Vagina (tissue), 2 donors: ENCODE data around the gene COTL1. TPM values are rescaled to one million over a fixed set of nuclear protein-coding genes. Genes with fewer than 3 reads are reported as not detected.

Experiments
- DNase-seq, 2 donors: peaks; one replicate each; pipeline ENCODE4 v3.0.0-alpha.2; 2017; ENCODE audit errors: extremely low spot score in 2 of 2
- H3K27ac ChIP-seq: fragments of 200-600 bp; sonication (generic); one replicate; pipeline ENCODE4 v1.5.1; 2019
- H3K27me3 ChIP-seq: fragments of 200-600 bp; sonication (generic); one replicate; pipeline ENCODE4 v1.5.1; 2019
- H3K36me3 ChIP-seq, 2 donors: fragments of 200-600 bp; sonication (generic); one replicate each; pipeline ENCODE4 v1.5.1; 2017 to 2019
- H3K4me1 ChIP-seq: fragments of 200-600 bp; sonication (generic); one replicate; pipeline ENCODE4 v1.5.1; 2019
- H3K4me3 ChIP-seq, 2 donors: fragments of 200-600 bp; sonication (generic); 1 replicate in 1 of 2; 2 replicates in 1 of 2; pipeline ENCODE4 v1.5.1; 2016 to 2019
- H3K9me3 ChIP-seq: fragments of 200-600 bp; sonication (generic); one replicate; pipeline ENCODE4 v1.5.1; 2019
- POLR2A ChIP-seq, 2 donors: fragments of 450-650 bp; IDR thresholded peaks; one replicate each; pipeline ENCODE4 v1.6.1; 2017; ENCODE audit warnings: antibody characterized with exemption in 2 of 2, mild to moderate bottlenecking in 2 of 2, moderate library complexity in 2 of 2
- POLR2AphosphoS5 ChIP-seq, 2 donors: sonication (generic); formaldehyde crosslinking; IDR thresholded peaks; one replicate each; pipeline ENCODE4 v1.9.0; 2017; ENCODE audit warnings: antibody characterized with exemption in 2 of 2, mild to moderate bottlenecking in 2 of 2, low read depth in 1 of 2; ENCODE audit not compliant: insufficient read depth in 1 of 2
- intact Hi-C: fragments of 100-400 bp; cut with DNase I; formaldehyde crosslinking; loops from one replicate; pipeline ENCODE4 v1.15.1; 2023
- total RNA-seq: library from RNA; depleted of rRNA; stranded (reverse); fragments of >200 nt; gene quantifications from one replicate; pipeline ENCODE4 v1.2.3, GENCODE V29; 2016
- TF ChIP-seq, protein P1 (sequence below), 3 experiments: fragments of 450-650 bp in 2 of 3; fragments of 200-600 bp in 1 of 3; sonication (generic) in 1 of 3; IDR thresholded peaks; one replicate each; pipeline ENCODE4 v1.5.1; 2017 to 2019; ENCODE audit warnings: antibody characterized with exemption in 3 of 3, mild to moderate bottlenecking in 2 of 3, moderate library complexity in 2 of 3

COTL1 gene
- total RNA-seq, 1 donor from 2014 or later: 67.8 TPM

DNA sequence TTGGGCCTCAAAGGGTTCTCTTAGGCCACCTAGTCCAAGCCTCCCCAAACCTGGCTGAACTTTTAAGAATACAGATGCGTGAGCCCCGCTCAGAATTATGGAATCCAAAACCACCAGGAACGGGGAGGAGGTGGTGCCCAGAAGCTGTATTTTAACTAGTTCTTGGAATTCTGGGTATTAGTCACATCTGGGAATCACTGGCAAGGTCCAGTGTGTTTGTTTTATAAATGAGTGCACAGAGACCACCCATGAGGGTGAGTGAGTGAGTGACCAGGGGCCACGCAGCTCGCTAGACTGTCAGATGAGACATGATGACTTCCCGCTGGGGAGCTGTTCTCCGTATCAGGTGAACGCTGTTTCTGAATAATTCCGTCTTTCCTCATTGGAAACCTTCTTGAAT, 44.6 kb upstream of the COTL1 start:
- intact Hi-C loops: no loop called here
- H3K36me3 ChIP-seq: peaks cover under 1 to 82% of the 10 kb centered on the region in 2 donors
- no peak overlapping the region for H3K4me3 ChIP-seq
- peaks cover 15% of the 10 kb centered on the region for H3K4me1 ChIP-seq
- no peak for DNase-seq
- H3K27me3 ChIP-seq: no peaks in the 10 kb centered on the region
- H3K27ac ChIP-seq: no peak overlapping the region
- no peak for TF ChIP-seq POLR2AphosphoS5 (IDR thresholded peaks at IDR 0.05; ENCODE audit: insufficient read depth in 1 of 2, low read depth in 1 of 2)
- TF ChIP-seq POLR2A (IDR thresholded peaks at IDR 0.05): no peak
- TF ChIP-seq, protein P1, sequence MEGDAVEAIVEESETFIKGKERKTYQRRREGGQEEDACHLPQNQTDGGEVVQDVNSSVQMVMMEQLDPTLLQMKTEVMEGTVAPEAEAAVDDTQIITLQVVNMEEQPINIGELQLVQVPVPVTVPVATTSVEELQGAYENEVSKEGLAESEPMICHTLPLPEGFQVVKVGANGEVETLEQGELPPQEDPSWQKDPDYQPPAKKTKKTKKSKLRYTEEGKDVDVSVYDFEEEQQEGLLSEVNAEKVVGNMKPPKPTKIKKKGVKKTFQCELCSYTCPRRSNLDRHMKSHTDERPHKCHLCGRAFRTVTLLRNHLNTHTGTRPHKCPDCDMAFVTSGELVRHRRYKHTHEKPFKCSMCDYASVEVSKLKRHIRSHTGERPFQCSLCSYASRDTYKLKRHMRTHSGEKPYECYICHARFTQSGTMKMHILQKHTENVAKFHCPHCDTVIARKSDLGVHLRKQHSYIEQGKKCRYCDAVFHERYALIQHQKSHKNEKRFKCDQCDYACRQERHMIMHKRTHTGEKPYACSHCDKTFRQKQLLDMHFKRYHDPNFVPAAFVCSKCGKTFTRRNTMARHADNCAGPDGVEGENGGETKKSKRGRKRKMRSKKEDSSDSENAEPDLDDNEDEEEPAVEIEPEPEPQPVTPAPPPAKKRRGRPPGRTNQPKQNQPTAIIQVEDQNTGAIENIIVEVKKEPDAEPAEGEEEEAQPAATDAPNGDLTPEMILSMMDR (IDR thresholded peaks at IDR 0.05): no peak
- no peaks in the 10 kb centered on the region for H3K9me3 ChIP-seq

DNA sequence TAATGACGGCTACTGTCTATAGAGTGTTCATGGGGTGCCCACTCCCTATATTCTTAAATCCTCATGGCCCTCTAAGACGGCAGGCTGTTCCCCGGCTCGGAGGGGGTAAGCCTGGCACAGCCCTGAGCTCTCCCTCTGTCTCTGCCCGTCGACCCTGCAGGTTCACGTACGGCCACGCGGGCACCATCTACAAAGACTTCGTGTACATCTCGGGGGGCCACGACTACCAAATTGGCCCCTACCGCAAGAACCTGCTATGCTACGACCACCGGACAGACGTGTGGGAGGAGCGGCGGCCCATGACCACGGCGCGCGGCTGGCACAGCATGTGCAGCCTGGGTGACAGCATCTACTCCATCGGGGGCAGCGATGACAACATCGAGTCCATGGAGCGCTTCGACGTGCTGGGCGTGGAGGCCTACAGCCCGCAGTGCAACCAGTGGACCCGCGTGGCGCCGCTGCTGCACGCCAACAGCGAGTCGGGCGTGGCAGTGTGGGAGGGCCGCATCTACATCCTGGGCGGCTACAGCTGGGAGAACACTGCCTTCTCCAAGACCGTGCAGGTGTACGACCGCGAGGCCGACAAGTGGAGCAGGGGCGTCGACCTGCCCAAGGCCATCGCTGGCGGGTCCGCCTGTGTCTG, 43.7 kb upstream of the COTL1 start:
- Histone ChIP-seq H3K27ac (no peak overlapping the region), H3K27me3 (no peaks in the 10 kb centered on the region), H3K36me3 (peaks cover 6 to 92% of the 10 kb centered on the region in 2 donors), H3K9me3 (no peaks in the 10 kb centered on the region), H3K4me3 (no peak overlapping the region), H3K4me1 (peaks cover 15% of the 10 kb centered on the region)
- no peak for DNase-seq
- intact Hi-C loops: no loop called here
- TF ChIP-seq POLR2A (IDR thresholded peaks at IDR 0.05): no peak
- TF ChIP-seq, protein P1 (IDR thresholded peaks at IDR 0.05): no peak
- no peak for TF ChIP-seq POLR2AphosphoS5 (IDR thresholded peaks at IDR 0.05; ENCODE audit: insufficient read depth in 1 of 2, low read depth in 1 of 2)

- H3K36me3 ChIP-seq: peaks cover 6 to 92% of the 10 kb centered on the region in 2 donors
- DNase-seq: no peak
- intact Hi-C loops: no loop called here
- H3K27ac ChIP-seq: no peak overlapping the region
- TF ChIP-seq POLR2AphosphoS5 (IDR thresholded peaks at IDR 0.05; ENCODE audit: insufficient read depth in 1 of 2, low read depth in 1 of 2) (no peak), POLR2A (IDR thresholded peaks at IDR 0.05) (no peak)
- TF ChIP-seq, protein P1 (IDR thresholded peaks at IDR 0.05): no peak
- no peak overlapping the region for H3K4me3 ChIP-seq
- no peaks in the 10 kb centered on the region for H3K9me3 ChIP-seq
- H3K27me3 ChIP-seq: no peaks in the 10 kb centered on the region
- H3K4me1 ChIP-seq: peaks cover 15% of the 10 kb centered on the region
Observed at GRCh38 chr16:84660973-84661372, 43.1 kb upstream of the COTL1 start.

- TF ChIP-seq POLR2AphosphoS5 (IDR thresholded peaks at IDR 0.05; ENCODE audit: insufficient read depth in 1 of 2, low read depth in 1 of 2) (no peak), POLR2A (IDR thresholded peaks at IDR 0.05) (no peak)
- TF ChIP-seq, protein P1 (IDR thresholded peaks at IDR 0.05): no peak
- H3K4me1 ChIP-seq: peaks cover 15% of the 10 kb centered on the region
- intact Hi-C loops: no loop called here
- DNase-seq: no peak
- H3K27me3 ChIP-seq: no peaks in the 10 kb centered on the region
- no peaks in the 10 kb centered on the region for H3K9me3 ChIP-seq
- no peak overlapping the region for H3K27ac ChIP-seq
- peaks cover 6 to 80% of the 10 kb centered on the region in 2 donors for H3K36me3 ChIP-seq
- no peak overlapping the region for H3K4me3 ChIP-seq
Observed at GRCh38 chr16:84659656-84660300, 41.9 kb upstream of the COTL1 start.

GRCh38 chr16:84658690-84659089, 40.8 kb upstream of the COTL1 start:
- peaks cover 8% of the 10 kb centered on the region for H3K4me1 ChIP-seq
- no peak overlapping the region for H3K4me3 ChIP-seq
- peaks cover 6 to 72% of the 10 kb centered on the region in 2 donors for H3K36me3 ChIP-seq
- no peak for TF ChIP-seq POLR2AphosphoS5 (IDR thresholded peaks at IDR 0.05; ENCODE audit: insufficient read depth in 1 of 2, low read depth in 1 of 2)
- TF ChIP-seq POLR2A (IDR thresholded peaks at IDR 0.05): no peak
- TF ChIP-seq, protein P1 (IDR thresholded peaks at IDR 0.05): no peak
- H3K9me3 ChIP-seq: no peaks in the 10 kb centered on the region
- H3K27me3 ChIP-seq: no peaks in the 10 kb centered on the region
- DNase-seq: no peak
- intact Hi-C loops: no loop called here
- no peak overlapping the region for H3K27ac ChIP-seq
